Brain microvascular endothelial cell (primary cell): ENCODE measurements around the gene FSTL1.

Experiments
- DNase-seq: peaks from one replicate; pipeline ENCODE4 v3.0.0-alpha.2; 2020
- H3K27ac ChIP-seq: fragments of 250-450 bp; sonication (Bioruptor Pico); 2 replicates; pipeline ENCODE4 v1.5.1; 2020; ENCODE audit warnings: mild to moderate bottlenecking, moderate library complexity
- H3K27me3 ChIP-seq: fragments of 250-450 bp; sonication (Bioruptor Pico); replicated peaks from 2 replicates; pipeline ENCODE4 v1.5.1; 2020; ENCODE audit warnings: mild to moderate bottlenecking
- H3K36me3 ChIP-seq: fragments of 250-450 bp; sonication (Bioruptor Pico); replicated peaks from 2 replicates; pipeline ENCODE4 v1.5.1; 2020; ENCODE audit warnings: mild to moderate bottlenecking
- H3K4me3 ChIP-seq: 2 replicates; pipeline ENCODE4 v1.5.1; 2011; ENCODE audit warnings: low read depth, mild to moderate bottlenecking, control low read depth, low read length, moderate library complexity
- CTCF ChIP-seq: IDR thresholded peaks from 2 replicates; pipeline ENCODE4 v1.5.1; 2011; ENCODE audit warnings: low read depth, mild to moderate bottlenecking, moderate library complexity, low read length, control low read depth, inconsistent platforms; ENCODE audit errors: missing control alignments
- in situ Hi-C: cut with HindIII; loops from 2 replicates; pipeline ENCODE4 v1.10.0; 2017; ENCODE audit warnings: low sequenced_read_pairs, low pct_ligation_motif_present

The FSTL1 gene

GRCh38 chr3:120495809-120496208, 45.0 kb upstream of the FSTL1 start:
- Histone ChIP-seq H3K36me3 (no peaks in the 10 kb centered on the region), H3K27me3 (no peaks in the 10 kb centered on the region), H3K27ac (peak overlapping the region; percentile 73), H3K4me3 (no peak overlapping the region)
- DNase-seq: no peak
- no peak for TF ChIP-seq CTCF
- in situ Hi-C loops: no loop called here

GRCh38 chr3:120492103-120492502, 41.3 kb upstream of the FSTL1 start:
- in situ Hi-C loops: no loop called here
- no peak for DNase-seq
- no peak for TF ChIP-seq CTCF
- Histone ChIP-seq H3K27ac (no peak overlapping the region), H3K36me3 (no peaks in the 10 kb centered on the region), H3K4me3 (no peak overlapping the region), H3K27me3 (no peaks in the 10 kb centered on the region)

- no peak for DNase-seq
- Histone ChIP-seq H3K4me3 (no peak overlapping the region), H3K36me3 (no peaks in the 10 kb centered on the region), H3K27ac (no peak overlapping the region), H3K27me3 (no peaks in the 10 kb centered on the region)
- no peak for TF ChIP-seq CTCF
- in situ Hi-C loops: no loop called here
Observed at GRCh38 chr3:120489421-120489820, 38.6 kb upstream of the FSTL1 start.

- DNase-seq: no peak
- no peak overlapping the region for H3K27ac ChIP-seq
- TF ChIP-seq CTCF: no peak
- in situ Hi-C loops: no loop called here
- H3K4me3 ChIP-seq: no peak overlapping the region
- H3K27me3 ChIP-seq: no peaks in the 10 kb centered on the region
- H3K36me3 ChIP-seq: no peaks in the 10 kb centered on the region
Observed at GRCh38 chr3:120488296-120488695, 37.5 kb upstream of the FSTL1 start.

GRCh38 chr3:120487191-120487650, 36.4 kb upstream of the FSTL1 start:
- DNase-seq: no peak
- H3K36me3 ChIP-seq: no peaks in the 10 kb centered on the region
- H3K27me3 ChIP-seq: no peaks in the 10 kb centered on the region
- no peak overlapping the region for H3K27ac ChIP-seq
- in situ Hi-C loops: no loop called here
- no peak overlapping the region for H3K4me3 ChIP-seq
- TF ChIP-seq CTCF: no peak

- in situ Hi-C loops: no loop called here
- no peaks in the 10 kb centered on the region for H3K36me3 ChIP-seq
- TF ChIP-seq CTCF: no peak
- H3K4me3 ChIP-seq: no peak overlapping the region
- no peak for DNase-seq
- no peaks in the 10 kb centered on the region for H3K27me3 ChIP-seq
- H3K27ac ChIP-seq: no peak overlapping the region
Observed at GRCh38 chr3:120481081-120481480, 30.3 kb upstream of the FSTL1 start.
